GM18519 (cell line): Measurements from ENCODE around the gene LPCAT1.
"Not testable (repeated sequence)": the region's sequence is repeated elsewhere in the genome, so short reads cannot be mapped to it uniquely, and the experiment has no call there.

Source experiments
- ATAC-seq: cut with Tn5 transposase; IDR thresholded peaks from one replicate; pipeline ENCODE4 v1.9.1; 2021; ENCODE audit warnings: mild to moderate bottlenecking, moderate library complexity; ENCODE audit not compliant: unreplicated experiment, low FRiP score

The LPCAT1 gene

GRCh38 chr5:1431021-1431811, 92.5 kb downstream of the LPCAT1 start:
- no peak for ATAC-seq

- ATAC-seq: no peak
These were observed 93.5 kb downstream of the LPCAT1 start for GRCh38 chr5:1430121-1430795.

GRCh38 chr5:1429496-1429895, 94.3 kb downstream of the LPCAT1 start:
- no peak for ATAC-seq

- ATAC-seq: no peak
These were observed 94.7 kb downstream of the LPCAT1 start for GRCh38 chr5:1429066-1429465.

DNA sequence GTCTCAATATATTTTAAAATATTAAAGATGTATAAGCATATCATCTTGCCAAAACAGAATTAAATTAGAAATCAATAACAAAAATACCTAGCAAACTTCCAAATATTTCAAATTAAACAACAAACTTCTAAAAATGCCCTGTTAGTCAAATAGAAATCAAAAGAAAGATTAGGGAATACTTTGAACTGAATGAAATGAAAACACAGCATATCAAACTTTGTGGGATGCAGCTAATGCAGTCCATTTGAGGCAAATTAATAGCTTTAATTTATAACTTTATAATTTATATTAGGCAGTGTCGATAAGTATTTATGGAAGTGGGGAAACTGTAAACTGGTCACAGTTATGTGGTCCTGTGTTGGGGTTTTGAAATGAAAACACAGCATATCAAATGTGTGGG, 95.7 kb downstream of the LPCAT1 start:
- ATAC-seq: no peak

DNA sequence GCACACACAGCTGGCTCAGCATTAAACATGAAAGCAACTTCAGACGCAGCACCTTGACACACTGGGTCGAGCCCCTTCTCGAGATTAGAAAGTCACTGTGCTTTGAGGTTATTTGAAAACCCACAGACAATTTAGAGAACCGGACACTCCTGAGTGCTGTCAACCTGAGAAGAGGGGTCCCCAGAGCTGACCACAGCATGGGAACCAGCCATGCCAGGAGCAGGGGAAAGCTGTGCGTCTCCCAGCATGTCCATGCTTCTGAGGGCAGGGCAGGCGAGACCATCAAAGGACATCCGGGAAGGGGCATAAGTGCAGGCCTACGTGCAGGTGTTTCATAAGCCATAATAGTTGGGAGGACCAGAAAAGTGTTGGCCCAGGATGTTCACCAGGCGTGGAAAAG, 99.0 kb downstream of the LPCAT1 start:
- no peak for ATAC-seq

- no peak for ATAC-seq
These were observed 99.7 kb downstream of the LPCAT1 start for GRCh38 chr5:1423901-1424603.

DNA sequence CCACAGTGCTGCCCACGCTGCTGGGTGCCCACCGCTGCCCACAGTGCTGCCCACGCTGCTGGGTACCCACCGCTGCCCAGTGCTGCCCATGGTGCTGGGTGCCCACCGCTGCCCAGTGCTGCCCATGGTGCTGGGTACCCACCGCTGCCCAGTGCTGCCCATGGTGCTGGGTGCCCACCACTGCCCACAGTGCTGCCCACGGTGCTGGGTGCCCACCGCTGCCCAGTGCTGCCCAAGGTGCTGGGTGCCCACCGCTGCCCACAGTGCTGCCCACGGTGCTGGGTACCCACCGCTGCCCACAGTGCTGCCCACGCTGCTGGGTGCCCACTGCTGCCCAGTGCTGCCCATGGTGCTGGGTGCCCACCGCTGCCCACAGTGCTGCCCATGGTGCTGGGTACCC, 101.2 kb downstream of the LPCAT1 start:
- not testable (repeated sequence) for ATAC-seq

DNA sequence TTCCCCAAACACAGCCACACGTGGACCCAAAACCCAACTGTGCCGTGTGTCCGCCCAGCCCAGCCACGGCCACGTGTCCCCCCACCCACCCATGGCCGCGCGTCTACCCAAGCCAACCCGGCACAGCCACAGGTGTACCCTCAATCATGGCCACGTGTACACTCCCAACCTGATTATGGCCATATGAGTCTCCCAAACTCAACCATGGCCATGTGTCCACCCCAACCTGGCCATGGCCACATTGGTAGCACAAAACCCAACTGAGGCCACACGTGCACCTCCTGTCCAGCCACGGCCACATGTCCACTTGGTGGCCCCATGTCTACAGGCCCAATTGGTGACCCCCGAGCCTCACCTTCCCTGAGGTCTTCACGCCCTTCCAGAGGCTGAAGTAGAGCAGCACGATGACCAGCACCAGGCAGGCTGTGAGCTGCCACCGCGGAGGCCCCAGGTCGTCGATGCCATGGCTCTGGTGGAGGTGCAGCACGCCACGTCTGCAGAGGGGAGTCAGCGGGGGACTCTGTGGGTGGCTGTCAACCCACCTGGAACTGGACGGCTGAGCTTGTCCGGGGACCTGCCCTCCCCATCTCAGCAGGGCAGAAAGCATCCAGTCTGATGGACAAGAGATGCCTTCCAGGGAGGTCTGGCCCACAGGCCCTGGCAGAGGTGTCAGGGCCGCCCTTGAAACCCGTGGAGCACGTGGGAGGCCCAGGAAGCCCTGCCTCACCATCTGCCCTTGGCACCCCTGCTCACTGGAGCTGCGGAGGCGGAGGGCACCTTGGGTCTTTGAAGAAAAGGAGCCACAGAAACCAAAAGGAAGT, 102.0 kb downstream of the LPCAT1 start:
- no peak for ATAC-seq

- ATAC-seq: no peak
These were observed 103.3 kb downstream of the LPCAT1 start for GRCh38 chr5:1420211-1421195.

GRCh38 chr5:1419476-1420210, 104.1 kb downstream of the LPCAT1 start:
- no peak for ATAC-seq

- no peak for ATAC-seq
These were observed 104.9 kb downstream of the LPCAT1 start for GRCh38 chr5:1418921-1419280.

DNA sequence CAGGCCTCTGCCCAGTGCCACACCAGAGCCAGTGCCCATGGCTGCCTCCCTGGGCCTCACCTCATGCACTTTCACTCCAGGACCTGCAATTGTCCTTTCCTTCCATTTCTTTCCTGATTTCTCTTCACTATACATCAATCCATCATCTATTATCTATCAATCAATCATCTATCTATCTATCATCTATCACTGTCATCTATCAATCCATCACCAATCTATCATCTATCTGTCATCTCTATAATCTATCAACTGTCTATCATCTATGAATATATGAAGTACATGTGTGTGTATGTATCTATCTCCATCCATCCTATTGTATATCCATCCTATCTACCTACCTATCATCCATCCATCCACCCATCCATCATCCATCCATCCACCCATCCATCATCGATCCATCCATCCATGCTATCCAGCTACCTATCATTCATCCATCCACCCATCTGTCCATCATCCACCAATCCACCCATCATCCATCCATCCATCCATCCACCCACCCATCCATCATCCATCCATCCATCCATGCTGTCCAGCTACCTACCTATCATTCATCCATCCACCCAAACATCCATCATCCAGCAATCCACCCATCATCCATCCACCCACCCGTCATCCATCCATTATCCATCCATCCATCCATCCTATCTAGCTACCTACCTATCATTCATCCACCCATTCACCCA, 105.4 kb downstream of the LPCAT1 start:
- ATAC-seq: no peak

- ATAC-seq: no peak
These were observed 106.1 kb downstream of the LPCAT1 start for GRCh38 chr5:1417586-1418225.

DNA sequence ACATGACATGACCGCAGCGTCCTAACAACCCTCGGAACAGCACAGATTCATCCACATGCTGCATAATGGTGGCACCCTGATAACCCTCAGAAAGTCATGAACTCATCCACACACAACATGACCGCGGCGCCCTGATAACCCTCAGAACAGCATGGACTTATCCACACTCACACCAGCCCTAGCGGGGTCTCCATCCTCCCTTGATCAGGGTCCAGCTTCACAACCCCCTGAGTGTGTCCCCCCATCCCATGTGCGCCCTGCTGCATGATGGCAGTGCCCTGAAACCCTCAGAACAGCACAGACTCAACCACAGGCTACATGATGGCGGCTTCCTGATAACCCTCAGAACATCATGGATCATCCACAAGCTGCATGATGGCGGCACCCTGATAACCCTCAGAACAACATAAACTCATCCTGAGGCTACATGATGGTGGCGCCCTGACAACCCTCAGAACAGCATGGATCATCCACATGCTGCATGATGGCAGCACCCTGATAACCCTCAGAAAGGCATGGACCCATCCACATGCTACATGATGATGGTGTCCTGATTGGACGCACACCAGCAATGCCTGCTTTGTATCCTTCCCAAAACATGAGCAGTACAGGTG, 106.8 kb downstream of the LPCAT1 start:
- no peak for ATAC-seq

DNA sequence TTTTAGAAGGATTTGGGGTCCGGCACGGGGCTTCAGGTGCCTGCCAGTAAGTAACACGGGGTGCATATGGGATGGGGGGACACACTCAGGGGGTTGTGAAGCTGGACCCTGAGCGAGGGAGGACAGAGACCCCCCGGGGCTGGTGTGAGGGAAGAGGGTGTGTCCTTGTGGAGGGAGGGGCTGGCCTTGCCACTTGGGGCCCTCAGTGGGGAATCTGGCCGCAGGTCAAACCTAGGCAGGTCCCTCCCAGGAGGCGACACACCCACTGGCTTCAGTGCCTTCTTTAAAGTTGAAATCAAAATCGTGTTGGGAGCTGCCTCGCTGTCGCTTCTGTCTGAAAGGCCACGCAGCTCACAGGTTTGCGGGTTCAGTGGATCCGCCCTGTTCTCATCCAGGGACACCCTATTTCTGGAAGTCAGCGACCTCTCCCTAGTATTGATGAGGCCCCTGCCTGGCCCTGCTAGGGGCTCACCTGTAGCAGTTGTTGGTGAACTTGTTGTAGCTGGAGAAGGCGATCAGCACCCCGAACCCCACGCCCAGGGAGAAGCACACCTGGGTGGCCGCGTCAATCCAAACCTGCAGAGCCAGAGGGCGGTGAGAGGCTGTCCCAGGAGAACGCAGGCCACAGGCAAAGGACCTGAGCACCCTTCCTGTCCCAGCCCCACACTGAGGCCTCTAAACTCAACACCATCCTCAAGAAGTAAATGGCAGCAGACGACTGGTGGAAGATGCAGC, 108.0 kb downstream of the LPCAT1 start:
- ATAC-seq: no peak

GRCh38 chr5:1415059-1415425, 108.7 kb downstream of the LPCAT1 start:
- ATAC-seq: no peak
